ENCODE data around the gene SCAMP4. TPM values are rescaled to one million over a fixed set of nuclear protein-coding genes. Genes with fewer than 3 reads are reported as not detected.

Gene SCAMP4
- total and polyA plus RNA-seq, 9 of the 15 experiments (the other 6 are each of a cell fraction or from before 2014, with no cell fraction given): 0.81 to 45.9 (median 12.8) TPM

- peak; percentile 82 for TF ChIP-seq GMEB1 (CRISPR knock-in tag; IDR thresholded peaks at IDR 0.05)
- no peak for TF ChIP-seq OTX1 (CRISPR knock-in tag; IDR thresholded peaks at IDR 0.05)
- no peak for TF ChIP-seq UBTF (IDR thresholded peaks at IDR 0.05; ENCODE audit: borderline replicate concordance in 1 of 2, low read depth in 2 of 2, low read length in 2 of 2)
- no peak for TF ChIP-seq GTF2F1 (IDR thresholded peaks at IDR 0.05; ENCODE audit: low read depth, low read length)
- TF ChIP-seq BDP1 (IDR thresholded peaks at IDR 0.05; ENCODE audit: insufficient read depth, insufficient read length): no peak
- peak; percentile 61; the same call in 1 of the 2 replicates for TF ChIP-seq ZNF740 (CRISPR knock-in tag; IDR thresholded peaks at IDR 0.05)
- peak in 1 of 2 experiments; percentile 73; a peak in 2 of 4 replicates for TF ChIP-seq ZNF740 (tag; IDR thresholded peaks at IDR 0.05)
- no peak for TF ChIP-seq NKRF (IDR thresholded peaks at IDR 0.05; ENCODE audit: borderline replicate concordance)
- no peak for TF ChIP-seq RFX7 (CRISPR knock-in tag; IDR thresholded peaks at IDR 0.05)
- peak; percentile 36; the same call in 1 of the 2 replicates for TF ChIP-seq ZNF24 (IDR thresholded peaks at IDR 0.05)
- no peak for TF ChIP-seq KDM4B (IDR thresholded peaks at IDR 0.05; ENCODE audit: borderline replicate concordance in 2 of 2, low read depth in 1 of 2)
- TF ChIP-seq EGR1 (conservative IDR thresholded peaks at IDR 0.05): peak; percentile 86
- peak; percentile 17; the same call in 1 of the 2 replicates for TF ChIP-seq PHF8 (IDR thresholded peaks at IDR 0.05; ENCODE audit: borderline replicate concordance, low read length)
- TF ChIP-seq USF2 (CRISPR knock-in tag; IDR thresholded peaks at IDR 0.05): no peak
- no peak for TF ChIP-seq SNIP1 (IDR thresholded peaks at IDR 0.05; ENCODE audit: low read depth)
- TF ChIP-seq POLR2B (IDR thresholded peaks at IDR 0.05; ENCODE audit: low read depth, partially characterized antibody): peak; percentile 22
- no peak for TF ChIP-seq GTF2B (IDR thresholded peaks at IDR 0.05; ENCODE audit: extremely low read depth, insufficient read length)
- TF ChIP-seq KLF13 (tag; IDR thresholded peaks at IDR 0.05; ENCODE audit: borderline replicate concordance, low read depth): no peak
Measured at GRCh38 chr19:1941146-1942077, 36.2 kb downstream of the SCAMP4 start, which contains the start of gene CSNK1G2 (continued).

Data from K562 (cell line).